Osteoblast (primary cell): Measurements from ENCODE around the gene DNAH11. TPM values are rescaled to one million over a fixed set of nuclear protein-coding genes. Genes with fewer than 3 reads are reported as not detected.

Experiments
- DNase-seq: peaks from one replicate; pipeline ENCODE4 v3.0.0; 2011; ENCODE audit warnings: low spot score, mixed read lengths; ENCODE audit not compliant: insufficient read length; ENCODE audit errors: missing footprints
- H2AFZ ChIP-seq: 2 replicates; pipeline ENCODE4 v1.6.0; 2011; ENCODE audit warnings: mild to moderate bottlenecking, low read length
- H3K27ac ChIP-seq: 2 replicates; pipeline ENCODE4 v1.5.1; 2011; ENCODE audit warnings: mild to moderate bottlenecking, low read depth, low read length, moderate library complexity
- H3K27me3 ChIP-seq: 2 replicates; pipeline ENCODE4 v1.6.0; 2012; ENCODE audit warnings: mild to moderate bottlenecking, control low read depth, inconsistent platforms, low read length, moderate library complexity; ENCODE audit not compliant: insufficient read depth
- H3K36me3 ChIP-seq: 2 replicates; pipeline ENCODE4 v1.5.1; 2011; ENCODE audit warnings: mild to moderate bottlenecking, low read length, control low read depth, moderate library complexity; ENCODE audit not compliant: insufficient read depth
- H3K4me1 ChIP-seq: 2 replicates; pipeline ENCODE4 v1.5.1; 2011; ENCODE audit warnings: mild to moderate bottlenecking, low read length, control low read depth, moderate library complexity; ENCODE audit not compliant: insufficient read depth
- H3K4me2 ChIP-seq: 2 replicates; pipeline ENCODE4 v1.6.0; 2011; ENCODE audit warnings: mild to moderate bottlenecking, low read length; ENCODE audit not compliant: insufficient read depth
- H3K4me3 ChIP-seq: fragments of 200-600 bp; sonication (generic); 3 replicates; pipeline ENCODE4 v1.5.1; 2012; ENCODE audit warnings: mild to moderate bottlenecking, low read length, inconsistent platforms; ENCODE audit not compliant: insufficient read depth
- H3K79me2 ChIP-seq: 2 replicates; pipeline ENCODE4 v1.6.0; 2012; ENCODE audit warnings: mild to moderate bottlenecking, low read length, control low read depth, inconsistent platforms; ENCODE audit not compliant: insufficient read depth
- H3K9me3 ChIP-seq: 2 replicates; pipeline ENCODE4 v1.5.1; 2011; ENCODE audit warnings: low read depth, low read length, control low read depth
- H4K20me1 ChIP-seq: 2 replicates; pipeline ENCODE4 v1.6.0; 2012; ENCODE audit warnings: mild to moderate bottlenecking, low read length, control low read depth; ENCODE audit not compliant: insufficient read depth
- CTCF ChIP-seq: IDR thresholded peaks from 2 replicates; pipeline ENCODE4 v1.5.1; 2011; ENCODE audit warnings: mild to moderate bottlenecking, low read depth, low read length, moderate library complexity; ENCODE audit errors: extremely low read depth
- total RNA-seq: library from RNA; depleted of rRNA; stranded (reverse); fragments of >200 nt; gene quantifications from 2 replicates; pipeline ENCODE4 v1.2.3, GENCODE V29; 2012

The DNAH11 gene
- total RNA-seq, 1 donor: 1.1 TPM

GRCh38 chr7:21884496-21884895, 341.7 kb downstream of the DNAH11 start:
- H3K36me3 ChIP-seq: no peaks in the 10 kb centered on the region
- no peak for TF ChIP-seq CTCF
- no peaks in the 10 kb centered on the region for H3K9me3 ChIP-seq
- no peaks in the 10 kb centered on the region for H3K4me1 ChIP-seq
- no peak overlapping the region for H2AFZ ChIP-seq
- no peak for DNase-seq
- no peaks in the 10 kb centered on the region for H3K27me3 ChIP-seq
- H4K20me1 ChIP-seq: no peaks in the 10 kb centered on the region
- no peak overlapping the region for H3K4me3 ChIP-seq
- H3K27ac ChIP-seq: no peak overlapping the region
- no peaks in the 10 kb centered on the region for H3K79me2 ChIP-seq
- no peak overlapping the region for H3K4me2 ChIP-seq

- Histone ChIP-seq H3K27me3 (no peaks in the 10 kb centered on the region), H2AFZ (no peak overlapping the region), H3K27ac (no peak overlapping the region)
Measured at GRCh38 chr7:21886396-21886795, 343.6 kb downstream of the DNAH11 start.

GRCh38 chr7:21887353-21887752, 344.5 kb downstream of the DNAH11 start:
- no peaks in the 10 kb centered on the region for H3K9me3 ChIP-seq

More at GRCh38 chr7:21886396-21886795, 343.6 kb downstream of the DNAH11 start:
- no peak for TF ChIP-seq CTCF
- DNase-seq: no peak
- H3K4me3 ChIP-seq: no peak overlapping the region
- H3K4me1 ChIP-seq: no peaks in the 10 kb centered on the region
- H3K79me2 ChIP-seq: no peaks in the 10 kb centered on the region
- no peak overlapping the region for H3K4me2 ChIP-seq
- H4K20me1 ChIP-seq: no peaks in the 10 kb centered on the region
- no peaks in the 10 kb centered on the region for H3K9me3 ChIP-seq
- H3K36me3 ChIP-seq: no peaks in the 10 kb centered on the region

GRCh38 chr7:21887779-21888178, 344.9 kb downstream of the DNAH11 start:
- no peaks in the 10 kb centered on the region for H3K27me3 ChIP-seq
- H3K9me3 ChIP-seq: no peaks in the 10 kb centered on the region
- H3K4me2 ChIP-seq: no peak overlapping the region
- H4K20me1 ChIP-seq: no peaks in the 10 kb centered on the region
- no peak for DNase-seq
- H2AFZ ChIP-seq: no peak overlapping the region
- no peaks in the 10 kb centered on the region for H3K79me2 ChIP-seq
- H3K4me3 ChIP-seq: no peak overlapping the region
- H3K4me1 ChIP-seq: no peaks in the 10 kb centered on the region
- no peak overlapping the region for H3K27ac ChIP-seq
- H3K36me3 ChIP-seq: no peaks in the 10 kb centered on the region
- TF ChIP-seq CTCF: no peak

More at GRCh38 chr7:21887353-21887752, 344.5 kb downstream of the DNAH11 start:
- no peak for DNase-seq
- no peak overlapping the region for H3K4me2 ChIP-seq
- no peaks in the 10 kb centered on the region for H4K20me1 ChIP-seq
- H3K27me3 ChIP-seq: no peaks in the 10 kb centered on the region
- H3K4me3 ChIP-seq: no peak overlapping the region
- no peaks in the 10 kb centered on the region for H3K36me3 ChIP-seq
- no peak overlapping the region for H2AFZ ChIP-seq
- no peak for TF ChIP-seq CTCF
- H3K79me2 ChIP-seq: no peaks in the 10 kb centered on the region
- no peak overlapping the region for H3K27ac ChIP-seq
- H3K4me1 ChIP-seq: no peaks in the 10 kb centered on the region
